ENCODE measurements around the gene JAKMIP2. TPM values are rescaled to one million over a fixed set of nuclear protein-coding genes. Genes with fewer than 3 reads are reported as not detected.

Gene JAKMIP2
- total RNA-seq, 1 experiment from 2014 or later: not detected

GRCh38 chr5:147689426-147689825 is 93.1 kb downstream of the JAKMIP2 start:
- ATAC-seq: no peak
- no TSS peak for BruUV-seq (replicated peaks)
- Histone ChIP-seq H3K79me2 (ENCODE audit: insufficient read depth, low read length) (no peaks in the 10 kb centered on the region), H3K4me1 (ENCODE audit: control insufficient read depth in 1 of 2, insufficient read depth in 2 of 2, low read length in 2 of 2) (no peaks in the 10 kb centered on the region), H4K20me1 (ENCODE audit: insufficient read depth) (no peaks in the 10 kb centered on the region), H3K27ac (ENCODE audit: low read depth, low read length) (no peak overlapping the region), H3K4me2 (ENCODE audit: low read length) (no peak overlapping the region), H3K4me3 (replicated peaks in 1 of 2; ENCODE audit: low read depth in 1 of 2, low read length in 2 of 2) (no peak overlapping the region), H3K36me3 (ENCODE audit: control insufficient read depth in 1 of 2, insufficient read depth in 2 of 2, low read length in 2 of 2) (no peaks in the 10 kb centered on the region), H3K9ac (ENCODE audit: low read length) (no peak overlapping the region), H3K27me3 (ENCODE audit: insufficient read depth, low read length) (peaks cover 14% of the 10 kb centered on the region; the same call in 1 of the 2 replicates), H2AFZ (ENCODE audit: low read depth, low read length, poor library complexity, severe bottlenecking) (no peak overlapping the region), H3K9me3 (ENCODE audit: control insufficient read depth in 1 of 2, insufficient read depth in 1 of 2, low read depth in 1 of 2, low read length in 2 of 2) (no peaks in the 10 kb centered on the region), H3K9me2 (ENCODE audit: insufficient read depth) (no peaks in the 10 kb centered on the region)
- ChIA-PET CTCF (interaction anchor here (1.0 kb wide), 1 partner anchor 60 kb away, joined by 5 read pairs; no protein-coding TSS in a partner anchor), POLR2A (no interaction called here), RAD21 (ENCODE audit: low non-redundant PET in 1 of 2, low total read pairs in 2 of 2, uncharacterized antibody in 2 of 2, unreplicated experiment in 2 of 2) (no interaction called here)
- intact Hi-C loops (cut with micrococcal nuclease): no loop called here
- TF ChIP-seq POLR2AphosphoS5 (IDR thresholded peaks at IDR 0.05; ENCODE audit: low read depth, low read length) (no peak), SIN3A (IDR thresholded peaks at IDR 0.05; ENCODE audit: low read depth) (no peak), EGR1 (IDR thresholded peaks at IDR 0.05; ENCODE audit: low read depth) (no peak), CTCF (IDR thresholded peaks at IDR 0.05 in 2 of 3, conservative IDR thresholded peaks at IDR 0.05 in 1 of 3; ENCODE audit: borderline replicate concordance in 1 of 3, insufficient read depth in 1 of 3, low read depth in 2 of 3, low read length in 2 of 3) (no peak), ZBTB33 (IDR thresholded peaks at IDR 0.05; ENCODE audit: extremely low read depth, insufficient replicate concordance, low read length) (no peak), ELF1 (IDR thresholded peaks at IDR 0.05; ENCODE audit: borderline replicate concordance, low read depth) (no peak), FOSL1 (IDR thresholded peaks at IDR 0.05; ENCODE audit: low read depth) (no peak), CEBPB (IDR thresholded peaks at IDR 0.05; ENCODE audit: low read depth) (no peak), CBX3 (IDR thresholded peaks at IDR 0.05; ENCODE audit: low read depth) (no peak), RAD21 (IDR thresholded peaks at IDR 0.05; ENCODE audit: low read depth) (no peak), TCF7L2 (IDR thresholded peaks at IDR 0.05; ENCODE audit: borderline replicate concordance, extremely low read depth, insufficient read depth, insufficient read length) (no peak), ZNF274 (IDR thresholded peaks at IDR 0.05; ENCODE audit: low read depth, low read length) (no peak), POLR2A (IDR thresholded peaks at IDR 0.05; ENCODE audit: borderline replicate concordance, extremely low read depth, insufficient read depth, insufficient read length) (no peak), EZH2phosphoT487 (IDR thresholded peaks at IDR 0.05; ENCODE audit: borderline replicate concordance) (no peak)
- DNase-seq (ENCODE audit: low read depth, low spot score): no peak

Data from HCT116 (cell line).